Measurements from ENCODE around the gene FBLIM1. TPM values are rescaled to one million over a fixed set of nuclear protein-coding genes. Genes with fewer than 3 reads are reported as not detected.

FBLIM1 gene
- total RNA-seq, 2 experiments from 2014 or later = not detected

- TSS peak; percentile 84 for BruUV-seq (replicated peaks)
- ChIA-PET POLR2A (interaction anchor here (0.6 to 3.7 kb wide), 14 partner anchors 10 to 527 kb away, joined by 3 to 68 read pairs (median 4); partner anchors contain the start of genes SPEN and UQCRHL), CTCF (ENCODE audit: unreplicated experiment) (interaction anchor here (0.5 to 0.9 kb wide), 5 partner anchors 10 to 33 kb away, joined by 3 to 5 read pairs (median 3); no protein-coding TSS in a partner anchor)
These were observed 75.3 kb downstream of the FBLIM1 start for GRCh38 chr1:15833842-15834405.

GRCh38 chr1:15834406-15835204 lies 76.0 kb downstream of the FBLIM1 start:
- ChIA-PET CTCF (ENCODE audit: unreplicated experiment) (interaction anchor here (0.6 to 0.8 kb wide), 3 partner anchors 14 to 19 kb away, joined by 3 to 5 read pairs (median 3); no protein-coding TSS in a partner anchor), POLR2A (interaction anchor here (0.6 to 3.7 kb wide), 11 partner anchors 9 to 527 kb away, joined by 3 to 68 read pairs (median 4); partner anchors contain the start of genes SPEN and UQCRHL)
- DNase-seq (ENCODE audit: low spot score) = peak; percentile 94
- Histone ChIP-seq H3K9me2 (ENCODE audit: insufficient read depth, low read length) (no peaks in the 10 kb centered on the region), H4K20me1 (ENCODE audit: insufficient read depth, low read length) (no peaks in the 10 kb centered on the region), H2AFZ (ENCODE audit: low read length) (peak overlapping the region; percentile 60), H3K4me1 (ENCODE audit: insufficient read depth, low read length, poor library complexity, severe bottlenecking) (peaks cover 66% of the 10 kb centered on the region), H3K79me2 (ENCODE audit: insufficient read depth, low read depth, low read length) (peaks cover 33% of the 10 kb centered on the region), H3K9me3 (ENCODE audit: low read length) (no peaks in the 10 kb centered on the region), H3K36me3 (ENCODE audit: insufficient read depth, low read length) (peaks cover 6% of the 10 kb centered on the region; the same call in 1 of the 2 replicates), H3K4me2 (ENCODE audit: low read length) (peak overlapping the region; percentile 91), H3K27ac (ENCODE audit: low read depth, low read length, poor library complexity, severe bottlenecking) (peak overlapping the region; percentile 97), H3K4me3 (ENCODE audit: low read depth, low read length, poor library complexity, severe bottlenecking) (peak overlapping the region; percentile 75)
- intact Hi-C loops (cut with micrococcal nuclease; ENCODE audit: unreplicated experiment) = loop anchor here (1.0 kb wide), 1 partner anchor 13 kb away; the partner anchor contains the start of gene SPEN
- BruUV-seq (replicated peaks) = no TSS peak
- no peak for TF ChIP-seq EZH2phosphoT487 (IDR thresholded peaks at IDR 0.05; ENCODE audit: borderline replicate concordance, low read depth, low read length)
- TF ChIP-seq CTCF (conservative IDR thresholded peaks at IDR 0.05; ENCODE audit: low read length) = no peak

More at GRCh38 chr1:15833842-15834405, 75.3 kb downstream of the FBLIM1 start:
- peak overlapping the region; percentile 91 for H3K4me2 ChIP-seq (ENCODE audit: low read length)
- peaks cover 33% of the 10 kb centered on the region for H3K79me2 ChIP-seq (ENCODE audit: insufficient read depth, low read depth, low read length)
- H3K4me1 ChIP-seq (ENCODE audit: insufficient read depth, low read length, poor library complexity, severe bottlenecking) = peaks cover 73% of the 10 kb centered on the region
- peak overlapping the region; percentile 60; the same call in 1 of the 2 replicates for H2AFZ ChIP-seq (ENCODE audit: low read length)
- no peak for TF ChIP-seq CTCF (conservative IDR thresholded peaks at IDR 0.05; ENCODE audit: low read length)
- TF ChIP-seq EZH2phosphoT487 (IDR thresholded peaks at IDR 0.05; ENCODE audit: borderline replicate concordance, low read depth, low read length) = no peak
- DNase-seq (ENCODE audit: low spot score) = no peak
- peak overlapping the region; percentile 75 for H3K4me3 ChIP-seq (ENCODE audit: low read depth, low read length, poor library complexity, severe bottlenecking)
- peak overlapping the region; percentile 97 for H3K27ac ChIP-seq (ENCODE audit: low read depth, low read length, poor library complexity, severe bottlenecking)
- H4K20me1 ChIP-seq (ENCODE audit: insufficient read depth, low read length) = no peaks in the 10 kb centered on the region
- intact Hi-C loops (cut with micrococcal nuclease; ENCODE audit: unreplicated experiment) = no loop called here
- H3K9me3 ChIP-seq (ENCODE audit: low read length) = no peaks in the 10 kb centered on the region
- no peaks in the 10 kb centered on the region for H3K9me2 ChIP-seq (ENCODE audit: insufficient read depth, low read length)
- H3K36me3 ChIP-seq (ENCODE audit: insufficient read depth, low read length) = peaks cover 6% of the 10 kb centered on the region; the same call in 1 of the 2 replicates

Data from OCI-LY7 (cell line).